ENCODE results near the gene PDE6G. TPM values are rescaled to one million over a fixed set of nuclear protein-coding genes. Genes with fewer than 3 reads are reported as not detected.
A peak's percentile ranks its signal among the peaks of the same experiment; 100 is the strongest.

Gene PDE6G
- total and polyA plus RNA-seq, 2 of the 13 experiments (the other 11 are each of a cell fraction or from before 2014, with no cell fraction given) = 1.4 to 6.7 TPM

DNA sequence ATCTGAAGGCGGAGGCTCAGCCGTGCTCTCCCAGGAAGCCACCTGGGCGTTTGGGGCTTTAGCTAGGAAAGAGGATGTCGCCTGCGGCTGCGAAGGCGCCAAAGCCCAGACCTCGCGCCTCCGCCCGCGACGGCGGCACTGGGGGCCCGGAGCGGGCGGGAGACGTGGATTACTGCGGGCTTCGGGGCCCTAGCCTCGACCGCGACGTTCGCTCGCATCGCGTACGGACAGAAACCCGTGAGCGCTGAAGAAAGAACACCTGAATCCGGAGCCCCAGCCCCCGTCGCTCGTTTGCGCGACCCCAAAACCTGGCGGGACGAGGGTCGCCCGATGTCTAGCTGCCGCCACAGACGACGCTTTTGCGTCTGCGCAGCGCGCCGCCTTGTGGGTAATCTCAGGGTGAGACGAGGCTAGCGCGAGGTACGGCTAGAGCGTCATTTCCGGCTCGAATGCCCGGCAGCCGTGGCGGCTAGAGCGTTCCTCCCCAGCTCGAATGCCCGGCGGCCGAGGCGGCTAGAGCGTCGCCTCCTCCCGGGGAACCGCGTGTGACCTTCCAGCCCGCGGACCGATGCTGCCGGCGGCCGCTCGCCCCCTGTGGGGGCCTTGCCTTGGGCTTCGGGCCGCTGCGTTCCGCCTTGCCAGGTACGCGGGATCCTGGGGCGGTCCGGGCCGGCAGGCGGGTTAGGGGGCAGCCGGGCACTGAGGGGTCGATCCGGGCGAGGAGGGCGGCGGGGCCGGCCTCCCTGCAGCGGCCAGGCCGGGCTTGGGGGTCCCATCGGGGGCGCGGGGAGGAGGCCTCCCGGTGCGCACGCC, 46.8 kb upstream of the PDE6G start, which contains the start of gene MRPL12 (continued):
- TF ChIP-seq HMGXB3 (CRISPR knock-in tag; IDR thresholded peaks at IDR 0.05; ENCODE audit: borderline replicate concordance) (0 out of 2 replicates have a peak, but pooled peaks have one; percentile 49), ZNF777 (CRISPR knock-in tag; IDR thresholded peaks at IDR 0.05) (peak; percentile 50; the same call in 1 of the 2 replicates), THRA (CRISPR knock-in tag; IDR thresholded peaks at IDR 0.05; ENCODE audit: borderline replicate concordance) (peak; percentile 91; the same call in 1 of the 2 replicates), PRMT3 (CRISPR knock-in tag; IDR thresholded peaks at IDR 0.05; ENCODE audit: borderline replicate concordance, low read depth) (no peak), ZBTB38 (CRISPR knock-in tag; IDR thresholded peaks at IDR 0.05) (peak; percentile 96), ZNF746 (CRISPR knock-in tag; IDR thresholded peaks at IDR 0.05) (no peak), AGO1 (IDR thresholded peaks at IDR 0.05; ENCODE audit: low read depth, low read length, poor library complexity, severe bottlenecking) (peak; percentile 94), PAX8 (CRISPR knock-in tag; IDR thresholded peaks at IDR 0.05; ENCODE audit: borderline replicate concordance) (peak; percentile 75; the same call in 1 of the 2 replicates), NFYC (CRISPR knock-in tag; IDR thresholded peaks at IDR 0.05) (peak; percentile 65), GATA4 (IDR thresholded peaks at IDR 0.05; ENCODE audit: borderline replicate concordance, low read depth) (peak; percentile 62; the same call in 1 of the 2 replicates), ZNF101 (CRISPR knock-in tag; IDR thresholded peaks at IDR 0.05; ENCODE audit: borderline replicate concordance, low read depth) (no peak), NR1H2 (CRISPR knock-in tag; IDR thresholded peaks at IDR 0.05; ENCODE audit: borderline replicate concordance, low read depth) (0 out of 2 replicates have a peak, but pooled peaks have one; percentile 45), ETV6 (CRISPR knock-in tag; conservative IDR thresholded peaks at IDR 0.05) (peak; percentile 75; the same call in 1 of the 2 replicates), E2F2 (CRISPR knock-in tag; IDR thresholded peaks at IDR 0.05; ENCODE audit: borderline replicate concordance) (peak; percentile 31), MAFG (CRISPR knock-in tag; IDR thresholded peaks at IDR 0.05) (no peak), ZNF552 (CRISPR knock-in tag; IDR thresholded peaks at IDR 0.05; ENCODE audit: borderline replicate concordance) (peak; percentile 93), IKZF1 (IDR thresholded peaks at IDR 0.05) (no peak), NR3C1 (CRISPR knock-in tag; IDR thresholded peaks at IDR 0.05) (no peak), ARID3A (IDR thresholded peaks at IDR 0.05; ENCODE audit: low read depth, low read length) (no peak), ZSCAN25 (CRISPR knock-in tag; IDR thresholded peaks at IDR 0.05) (no peak)
